Hematopoietic multipotent progenitor cell (in vitro differentiated cells): ENCODE data around the gene DROSHA. TPM values are rescaled to one million over a fixed set of nuclear protein-coding genes. Genes with fewer than 3 reads are reported as not detected.
"Not testable (repeated sequence)": the region's sequence is repeated elsewhere in the genome, so short reads cannot be mapped to it uniquely, and the experiment has no call there.

Experiments used
- DNase-seq, 3 donors: peaks; one replicate each; pipeline ENCODE4 v3.0.0-alpha.2; 2011 to 2015; ENCODE audit warnings: low read depth in 2 of 3, low spot score in 2 of 3
- total RNA-seq: library from RNA; depleted of rRNA; stranded (reverse); fragments of >200 nt; gene quantifications from one replicate; pipeline ENCODE4 v1.2.3, GENCODE V29; 2012

Gene DROSHA
- total RNA-seq, 1 donor, result 25.6 TPM

DNA sequence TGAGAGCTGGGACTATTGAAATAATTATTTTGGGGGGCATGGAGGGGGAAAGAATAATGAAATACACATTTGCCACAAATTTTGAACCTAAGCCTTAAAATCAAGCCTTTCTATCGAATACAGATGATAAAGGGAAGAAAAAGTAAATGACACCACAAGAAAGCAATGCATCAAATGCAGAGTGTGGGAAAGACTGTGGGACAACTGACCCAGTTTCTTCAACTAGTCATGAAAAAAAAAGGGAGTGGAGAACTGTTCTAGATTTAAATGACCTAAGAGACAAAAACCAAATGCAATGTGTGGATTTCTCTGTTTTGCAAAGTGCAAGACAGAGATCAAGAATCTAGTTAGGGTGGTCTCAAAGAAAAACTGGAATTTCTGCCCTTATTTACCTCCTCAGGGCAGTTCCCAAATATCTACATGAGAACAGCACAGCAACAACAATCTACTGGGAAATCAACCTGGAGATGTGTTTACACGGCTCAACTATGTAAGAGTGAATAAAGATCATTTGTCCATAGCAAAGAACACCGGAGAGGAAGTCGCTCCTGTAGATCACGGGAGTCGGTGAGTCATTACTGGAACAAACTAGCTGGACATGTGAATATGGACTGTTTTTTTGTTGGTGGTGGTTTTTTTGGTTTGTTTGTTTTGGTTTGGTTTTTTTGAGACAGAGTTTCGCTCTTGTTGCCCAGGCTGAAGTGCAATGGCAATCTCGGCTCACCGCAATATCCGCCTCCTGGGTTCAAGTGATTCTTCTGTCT is 145.9 kb downstream of the DROSHA start:
- DNase-seq, result no peak

- no peak for DNase-seq
These were observed 148.2 kb downstream of the DROSHA start for GRCh38 chr5:31383734-31384133.

DNA sequence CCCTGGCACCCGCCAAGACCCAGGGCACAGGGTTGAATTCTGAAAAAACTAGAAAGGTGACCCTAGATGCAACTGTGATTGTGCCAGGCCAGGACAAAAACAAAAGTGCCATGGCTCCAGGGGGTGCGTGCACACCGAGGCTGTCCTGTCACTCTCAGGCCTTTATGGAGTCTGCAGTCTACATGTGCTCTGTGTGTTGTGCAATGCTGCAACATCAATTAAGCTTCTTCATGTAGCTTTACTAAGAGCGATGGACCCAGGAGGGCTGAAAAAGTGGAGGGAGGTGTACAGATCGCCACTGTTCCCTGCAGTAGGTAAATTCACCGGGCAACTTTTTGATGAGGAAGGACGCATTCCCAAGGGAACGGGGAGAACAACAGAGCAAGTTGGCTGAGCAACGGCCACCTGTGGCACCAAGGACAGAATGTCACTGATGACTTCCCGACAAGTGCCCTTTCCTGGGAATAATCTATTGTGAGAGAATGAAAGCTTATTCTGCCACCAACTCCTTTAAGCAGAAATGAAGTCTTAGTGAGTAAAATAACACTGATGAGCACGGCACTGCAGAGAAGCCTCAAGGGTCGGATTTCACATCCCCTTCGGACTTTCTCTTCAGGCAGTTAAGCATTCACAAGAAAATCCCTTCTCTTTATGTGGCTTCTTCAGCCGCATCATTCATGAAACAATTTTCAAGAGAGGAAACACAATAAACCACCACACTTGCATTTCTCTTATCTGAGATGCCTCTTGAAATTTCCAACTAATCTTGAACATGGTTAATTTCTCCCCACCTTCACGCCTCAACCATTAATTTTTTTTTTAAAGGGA is 149.6 kb downstream of the DROSHA start:
- DNase-seq, result no peak

DNA sequence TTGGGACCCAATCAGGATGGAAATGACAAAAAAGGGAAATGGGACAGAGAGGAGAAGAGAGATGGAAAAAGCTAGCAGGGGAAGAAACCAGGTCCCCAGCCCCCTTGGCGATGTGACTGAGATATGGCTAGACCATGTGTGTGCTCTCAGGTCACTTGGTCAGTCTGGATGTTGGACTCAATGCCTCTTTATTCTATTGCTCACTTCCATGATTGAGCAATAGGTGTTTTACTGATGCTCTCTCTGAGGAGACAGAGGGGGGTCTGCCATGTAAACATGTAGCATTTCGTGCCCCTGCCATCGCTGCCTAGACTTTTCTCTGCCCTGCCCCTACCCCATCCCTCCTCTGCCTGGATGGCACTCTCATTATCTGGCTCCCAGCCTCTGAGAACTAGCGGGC is 150.6 kb downstream of the DROSHA start:
- DNase-seq, result no peak

DNA sequence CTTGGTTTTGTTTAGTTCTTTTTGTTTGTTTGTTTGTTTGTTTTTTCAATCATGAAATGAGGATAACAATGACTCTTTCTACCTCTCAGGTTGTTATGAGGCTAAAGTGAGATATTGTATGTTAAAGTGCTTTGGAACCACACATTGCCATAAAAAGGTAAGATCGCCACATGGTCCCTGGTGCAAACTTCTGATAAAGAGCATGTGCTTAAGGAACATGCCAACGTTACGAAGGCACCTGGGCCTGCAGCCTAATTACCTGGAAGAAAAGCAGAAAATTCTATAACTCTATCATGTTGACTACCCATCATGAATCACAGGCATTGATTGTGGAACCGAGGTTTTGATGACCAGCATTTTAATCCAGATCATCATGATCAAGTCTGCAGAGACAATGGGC is 151.8 kb downstream of the DROSHA start:
- no peak for DNase-seq

GRCh38 chr5:31378838-31379237 is 153.1 kb downstream of the DROSHA start:
- DNase-seq, result no peak

DNA sequence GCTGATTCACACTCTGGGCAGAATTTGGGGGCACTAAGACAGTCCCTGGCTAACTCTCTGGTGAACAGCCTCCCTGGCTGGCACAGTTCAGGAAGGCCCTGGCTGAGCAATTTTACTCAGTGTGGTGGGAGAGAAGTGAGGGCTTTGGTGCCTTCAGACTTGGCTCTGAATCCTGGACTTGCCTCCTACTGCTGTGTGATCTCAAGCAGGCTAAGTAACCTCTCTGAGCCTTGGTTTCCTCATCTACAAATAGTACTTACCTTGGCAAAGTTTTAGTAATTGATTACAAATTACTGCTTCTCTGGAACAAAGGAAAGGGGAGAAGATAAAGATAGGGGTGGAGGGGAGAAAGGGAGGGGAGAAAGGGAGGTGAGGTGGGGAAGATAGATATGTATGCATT is 153.8 kb downstream of the DROSHA start:
- no peak for DNase-seq

- no peak for DNase-seq
These were observed 154.5 kb downstream of the DROSHA start for GRCh38 chr5:31377274-31377946.

DNA sequence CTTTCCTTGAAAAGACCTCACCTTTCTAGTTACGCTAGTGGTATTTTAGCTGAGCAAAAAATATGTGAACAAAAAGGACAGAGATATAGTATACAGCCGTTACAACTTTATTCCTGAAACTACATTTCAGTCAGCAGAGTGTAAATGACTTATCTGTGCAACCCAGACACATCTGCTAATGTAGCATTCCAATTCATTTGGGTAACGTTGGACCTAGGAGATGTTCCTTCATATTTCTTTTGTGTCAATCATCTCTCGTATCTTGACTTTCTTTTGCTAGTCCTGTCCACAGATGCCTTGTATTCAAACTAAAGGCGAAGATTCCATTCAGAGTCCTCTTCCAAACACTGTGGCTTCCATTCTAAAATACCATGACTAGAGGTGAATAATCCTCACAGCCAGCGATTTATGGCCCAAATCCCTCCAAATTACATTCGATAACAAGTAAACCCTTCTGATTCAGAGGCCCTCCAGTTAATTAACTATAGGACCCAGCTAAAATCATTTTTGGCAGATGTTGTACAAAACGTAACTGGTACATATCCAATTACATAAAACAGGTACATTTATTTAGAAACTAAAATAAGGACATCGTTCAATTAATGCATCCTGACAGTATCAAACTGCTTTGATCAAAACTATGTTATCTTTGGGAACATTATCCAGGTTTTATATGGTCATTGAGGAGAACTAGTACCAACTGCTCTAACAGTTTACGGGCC is 155.7 kb downstream of the DROSHA start:
- DNase-seq, result no peak

DNA sequence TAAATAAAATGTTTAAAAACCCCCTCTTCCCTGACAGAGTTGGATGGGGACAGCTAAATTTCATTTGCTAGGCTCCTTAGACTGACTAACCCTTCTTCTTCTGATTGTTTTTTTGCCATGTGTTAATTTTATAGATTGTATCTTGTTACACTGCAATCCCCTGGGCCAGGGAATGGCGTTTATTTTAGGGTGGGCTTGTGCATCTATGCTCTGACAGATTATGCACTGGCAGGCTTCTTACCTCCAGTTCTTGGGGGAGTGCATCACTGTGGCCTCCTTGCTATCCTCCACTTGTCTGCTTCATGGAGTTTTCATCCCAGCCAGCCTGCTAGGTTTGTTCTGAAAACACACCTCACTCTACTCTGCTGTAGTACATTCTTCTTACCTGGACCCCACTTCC is 159.8 kb downstream of the DROSHA start:
- no peak for DNase-seq

- DNase-seq, result no peak
These were observed 165.0 kb downstream of the DROSHA start for GRCh38 chr5:31366941-31367340.

DNA sequence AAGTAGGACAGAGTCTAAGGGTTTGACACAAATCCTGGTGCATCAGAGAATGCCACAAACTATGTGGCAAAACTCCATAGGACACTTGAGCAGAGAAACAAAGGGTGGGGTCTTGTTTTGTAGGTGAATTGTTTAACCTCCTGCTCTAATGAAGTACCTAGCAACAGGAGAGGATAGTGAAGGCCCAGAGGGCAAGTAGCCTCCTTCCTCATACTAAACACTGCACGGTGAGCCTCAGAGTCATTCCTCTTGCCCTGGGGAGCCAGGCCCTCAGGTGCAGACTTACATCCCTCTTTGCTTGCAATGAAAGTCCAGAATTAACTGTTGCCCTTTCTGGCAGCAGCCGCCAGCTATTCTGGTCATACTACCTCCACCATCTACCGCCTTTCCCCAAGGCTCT is 166.1 kb downstream of the DROSHA start:
- DNase-seq, result no peak

DNA sequence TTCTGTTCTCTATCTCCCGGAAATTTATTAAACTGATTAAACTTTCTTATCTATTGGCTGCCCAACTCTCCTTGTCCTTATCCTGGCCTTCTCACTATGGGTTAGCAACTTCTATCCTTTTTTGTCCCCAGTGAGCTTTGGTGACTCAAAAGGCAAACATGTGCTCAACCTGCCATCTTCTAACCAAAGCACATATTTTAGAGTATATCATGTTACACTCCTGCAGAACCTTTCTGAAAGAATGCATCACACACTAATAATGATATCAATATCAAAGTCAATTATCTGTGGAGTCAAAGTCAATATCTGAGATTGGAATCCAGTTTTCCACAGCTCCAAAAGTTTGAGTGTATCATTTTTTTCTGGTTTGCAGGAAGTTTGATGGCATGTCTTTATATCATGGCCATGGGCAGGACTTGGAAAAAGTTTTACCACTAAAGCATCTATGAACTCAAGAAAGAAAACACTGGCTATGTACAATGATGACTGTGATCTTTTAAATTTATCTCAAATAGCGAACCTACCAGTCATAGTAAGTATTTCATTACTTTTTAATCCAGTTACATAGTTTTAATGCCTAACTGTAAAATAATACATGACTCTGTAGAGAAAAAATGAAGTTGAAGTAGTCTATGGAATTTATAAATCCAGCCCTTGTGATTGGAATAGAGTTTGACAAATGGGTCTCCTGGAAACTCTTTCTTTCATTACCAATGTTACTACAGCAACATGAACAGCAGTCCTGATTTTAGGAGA is 166.8 kb downstream of the DROSHA start:
- no peak for DNase-seq

DNA sequence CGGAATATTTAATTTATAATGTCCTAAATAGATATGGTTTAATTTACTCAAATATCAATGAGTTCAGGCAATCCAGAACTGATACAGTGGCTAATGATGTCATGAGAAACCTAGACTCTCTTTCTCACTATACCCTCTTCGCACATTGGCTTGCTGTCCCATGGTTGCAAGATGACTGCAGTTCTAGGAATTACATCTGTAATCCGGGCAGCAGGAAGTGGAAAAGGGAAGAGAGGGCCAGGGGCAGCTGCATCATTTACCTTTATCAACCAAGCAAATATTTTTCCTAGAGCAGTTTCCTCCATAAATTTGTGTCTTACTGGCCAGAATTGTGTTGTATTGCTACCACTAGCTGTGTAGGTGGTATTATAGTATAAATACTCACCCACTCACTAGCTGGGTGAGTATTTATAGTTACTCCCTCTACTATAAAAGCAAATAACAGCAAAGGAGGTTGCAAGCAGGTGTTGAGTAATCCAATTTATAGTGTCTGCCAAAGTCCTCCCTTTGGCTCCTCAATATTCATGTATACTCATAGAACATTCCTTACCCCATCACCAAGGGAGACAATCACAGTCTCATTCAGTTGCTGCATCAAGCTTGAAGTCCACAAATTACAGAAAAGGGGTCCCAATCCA is 168.8 kb downstream of the DROSHA start:
- DNase-seq, result no peak

GRCh38 chr5:31362529-31362900 is 169.4 kb downstream of the DROSHA start:
- DNase-seq, result no peak

DNA sequence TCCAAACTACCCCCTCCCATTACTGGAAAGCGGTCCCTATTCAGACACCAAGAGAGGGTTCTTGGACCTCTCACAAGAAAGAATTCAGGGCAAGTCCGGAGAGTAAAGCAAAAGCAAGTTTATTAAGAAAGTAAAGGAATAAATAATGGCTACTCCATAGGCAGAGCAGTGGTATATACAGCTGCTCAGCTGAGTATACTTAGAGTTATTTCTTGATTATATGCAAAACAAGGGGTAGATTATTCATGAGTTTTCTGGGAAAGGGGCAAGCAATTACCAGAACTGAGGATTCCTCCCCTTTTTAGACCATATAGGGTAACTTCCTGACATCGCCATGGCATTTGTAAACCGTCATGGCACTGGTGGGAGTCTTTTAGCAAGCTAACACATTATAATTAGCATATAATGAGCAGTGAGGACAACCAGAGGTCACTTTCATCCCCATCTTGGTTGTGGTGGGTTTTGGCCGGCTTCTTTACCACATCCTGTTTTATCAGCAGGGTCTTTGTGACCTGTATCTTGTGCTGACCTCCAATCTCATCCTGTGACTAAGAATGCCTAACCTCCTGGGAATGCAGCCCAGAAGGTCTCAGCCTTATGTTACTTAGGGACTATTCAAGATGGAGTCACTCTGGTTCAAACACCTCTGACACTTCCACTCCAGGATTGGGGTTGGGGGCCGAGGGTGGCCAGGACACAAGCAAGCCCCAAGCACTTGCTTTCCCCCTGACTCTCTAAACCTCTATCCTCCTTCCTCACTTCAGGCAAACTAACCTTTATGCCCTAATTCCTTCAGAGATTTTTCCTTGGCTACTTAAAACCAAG is 170.0 kb downstream of the DROSHA start:
- DNase-seq, result not testable (repeated sequence)

DNA sequence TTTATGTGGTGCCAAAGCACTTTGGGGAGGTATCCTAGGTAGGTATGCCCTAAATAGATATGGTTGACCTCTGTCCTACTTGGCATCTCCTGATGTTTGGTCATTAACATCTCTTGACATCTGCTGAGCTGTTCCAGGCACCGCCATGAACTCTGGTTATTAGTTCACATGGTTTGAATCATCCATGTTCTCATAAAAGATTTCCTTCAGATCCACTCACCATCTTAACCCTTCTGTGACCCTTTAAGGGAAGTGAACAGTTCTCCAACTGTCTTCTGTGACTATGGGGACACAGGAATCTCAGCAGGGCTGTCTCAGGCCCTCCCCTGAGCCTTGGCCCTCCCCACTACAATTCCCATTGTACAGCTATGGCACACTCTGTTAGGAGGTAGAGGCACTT is 170.7 kb downstream of the DROSHA start:
- DNase-seq, result no peak

- DNase-seq, result no peak
These were observed 172.1 kb downstream of the DROSHA start for GRCh38 chr5:31359839-31360238.

GRCh38 chr5:31357038-31357437 is 174.9 kb downstream of the DROSHA start:
- no peak for DNase-seq
